ENCODE results near the gene FAM117A.
"Not testable (repeated sequence)": the region's sequence is repeated elsewhere in the genome, so short reads cannot be mapped to it uniquely, and the experiment has no call there.

Gene FAM117A

DNA sequence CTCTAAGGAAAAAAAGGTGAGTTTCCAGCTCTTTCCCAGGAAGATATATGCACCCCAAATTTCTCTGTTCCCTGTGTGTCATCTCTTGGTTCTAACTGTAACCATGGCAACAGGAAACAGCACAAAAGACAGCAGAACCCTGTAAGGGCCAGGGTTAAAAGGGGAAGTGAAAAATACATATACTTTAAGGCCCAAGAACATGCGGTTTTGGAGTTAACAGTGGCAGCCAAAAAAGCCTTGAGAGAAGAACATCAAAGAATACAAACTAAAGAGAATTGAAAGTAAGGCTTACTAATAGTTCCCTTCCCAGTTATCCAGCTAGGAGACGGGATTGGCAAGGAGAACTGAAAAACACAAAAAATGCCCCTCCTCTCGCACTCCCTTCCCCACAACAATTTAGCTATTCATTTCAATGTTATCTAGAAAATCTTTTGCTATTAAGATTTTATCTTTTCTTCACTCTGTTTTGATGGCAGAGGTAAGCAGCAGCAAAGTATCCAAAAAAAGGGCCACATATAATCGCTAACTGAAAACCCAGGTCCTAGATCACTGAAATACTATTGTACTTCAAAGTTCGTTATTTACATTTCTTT is 87.6 kb downstream of the FAM117A start:
- DNase-seq: no peak

DNA sequence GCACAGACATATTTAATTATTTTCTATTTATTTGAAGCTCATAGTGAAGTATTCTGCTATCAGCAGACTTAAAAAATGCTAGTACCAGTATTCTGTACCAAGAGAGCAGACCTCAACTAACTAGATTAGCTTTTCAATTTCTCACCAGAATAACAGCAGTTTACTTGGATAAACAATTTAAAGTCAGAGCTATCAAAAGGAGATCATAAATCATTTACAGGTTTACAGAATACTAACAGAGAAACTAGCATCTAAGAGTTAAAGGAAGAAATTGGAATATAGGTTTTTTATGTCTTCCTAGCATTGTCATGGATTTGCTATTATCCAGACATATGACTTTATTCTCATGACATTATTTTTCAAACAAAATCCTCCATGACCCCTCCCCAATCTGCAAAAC is 89.4 kb downstream of the FAM117A start:
- DNase-seq: no peak

DNA sequence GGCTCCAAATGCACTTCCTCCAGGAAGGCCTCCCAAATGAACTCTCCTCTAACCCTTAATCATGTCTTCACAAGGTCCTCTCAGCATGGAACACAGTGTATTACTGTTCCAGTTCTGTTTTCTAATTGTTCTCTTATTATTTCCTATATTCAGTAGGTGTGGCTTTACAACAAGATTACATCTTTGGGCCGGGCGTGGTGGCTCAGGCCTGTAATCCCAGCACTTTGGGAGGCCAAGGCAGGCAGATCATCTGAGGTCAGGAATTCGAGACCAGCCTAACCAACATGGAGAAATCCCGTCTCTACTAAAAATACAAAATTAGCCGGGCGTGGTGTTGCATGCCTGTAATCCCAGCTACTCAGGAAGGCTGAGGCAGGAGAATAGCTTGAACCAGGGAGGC is 90.3 kb downstream of the FAM117A start:
- not testable (repeated sequence) for DNase-seq

DNA sequence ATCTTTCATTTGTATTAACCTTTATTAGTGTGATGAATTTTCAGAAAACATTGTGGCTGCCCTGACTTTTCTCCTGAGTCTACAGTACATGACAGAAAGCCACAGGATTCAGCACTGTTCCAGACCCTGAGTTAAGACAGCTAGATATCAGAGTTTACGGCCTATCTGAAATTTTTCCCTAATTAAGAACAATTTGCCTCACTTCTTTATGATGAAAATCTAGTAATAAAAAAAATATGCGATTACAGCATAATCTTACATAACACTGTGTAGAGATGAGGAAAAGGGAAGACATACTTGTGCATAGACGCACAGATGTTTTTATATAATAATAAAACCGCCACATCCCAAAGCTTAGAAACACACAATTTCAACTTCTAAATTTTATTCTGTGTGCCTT is 93.3 kb downstream of the FAM117A start:
- DNase-seq: no peak

DNA sequence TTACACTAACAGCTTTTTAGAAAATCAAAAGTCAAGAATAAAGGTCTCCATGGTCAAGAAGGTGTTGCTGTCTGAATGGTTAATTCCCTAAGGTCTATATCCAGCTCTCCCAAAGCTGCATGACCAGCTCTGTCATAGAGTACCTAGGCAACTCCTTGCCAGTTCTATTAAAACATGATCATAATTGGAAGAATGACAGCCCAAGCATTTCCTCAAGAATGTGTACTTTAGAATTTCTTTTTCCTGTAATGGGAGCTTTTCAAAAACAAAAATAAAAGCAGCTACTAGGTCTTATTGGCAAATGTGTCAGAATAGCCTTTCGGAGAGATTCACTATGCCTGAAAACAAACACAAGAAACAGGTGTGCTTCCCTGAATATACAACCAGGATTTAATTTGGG is 93.9 kb downstream of the FAM117A start:
- no peak for DNase-seq

DNA sequence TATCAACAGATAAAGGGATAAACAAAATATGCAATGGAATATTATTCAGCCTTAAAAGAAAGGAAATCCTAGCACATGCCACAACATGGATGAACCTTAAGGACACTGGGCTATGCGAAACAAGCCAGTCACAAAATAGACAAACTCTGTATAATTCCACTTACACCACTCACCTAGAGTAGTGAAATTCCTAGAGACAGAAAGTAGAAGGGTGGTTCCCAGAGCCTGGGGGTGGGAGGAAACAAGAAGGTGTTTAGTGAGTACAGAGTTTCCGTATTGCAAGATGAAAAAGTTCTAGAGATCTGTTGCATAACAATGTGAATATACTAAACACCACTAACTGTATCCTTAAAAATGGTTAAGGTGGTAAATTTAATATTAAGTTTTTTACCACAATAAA is 96.1 kb downstream of the FAM117A start:
- DNase-seq: no peak

DNA sequence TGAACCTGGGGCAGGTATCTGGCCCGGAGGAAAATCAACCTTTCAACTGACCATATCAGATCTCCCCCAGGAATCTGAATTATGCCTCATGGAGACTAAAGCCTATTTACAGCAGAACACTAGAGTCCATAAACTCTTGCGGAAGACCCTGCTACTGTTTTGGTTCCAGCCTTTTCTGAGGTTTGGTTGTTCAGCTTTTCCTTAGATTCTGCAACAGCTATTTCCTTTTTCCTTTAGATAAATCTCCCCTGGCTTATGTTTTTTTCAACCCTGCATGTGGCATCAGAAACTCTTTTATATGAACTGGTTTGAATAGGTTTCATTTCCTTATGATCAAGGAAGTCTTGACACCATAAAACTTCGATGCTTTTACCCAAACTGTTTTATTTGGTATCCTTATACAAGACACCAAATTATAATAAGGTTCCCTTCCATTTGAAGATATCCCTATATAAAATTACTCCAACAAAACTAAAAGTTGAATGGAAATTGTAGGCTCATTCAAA is 99.2 kb downstream of the FAM117A start:
- no peak for DNase-seq

Measured in NCI-H1436 (cell line).